Measurements from ENCODE around the gene MXD3.

MXD3 gene

DNA sequence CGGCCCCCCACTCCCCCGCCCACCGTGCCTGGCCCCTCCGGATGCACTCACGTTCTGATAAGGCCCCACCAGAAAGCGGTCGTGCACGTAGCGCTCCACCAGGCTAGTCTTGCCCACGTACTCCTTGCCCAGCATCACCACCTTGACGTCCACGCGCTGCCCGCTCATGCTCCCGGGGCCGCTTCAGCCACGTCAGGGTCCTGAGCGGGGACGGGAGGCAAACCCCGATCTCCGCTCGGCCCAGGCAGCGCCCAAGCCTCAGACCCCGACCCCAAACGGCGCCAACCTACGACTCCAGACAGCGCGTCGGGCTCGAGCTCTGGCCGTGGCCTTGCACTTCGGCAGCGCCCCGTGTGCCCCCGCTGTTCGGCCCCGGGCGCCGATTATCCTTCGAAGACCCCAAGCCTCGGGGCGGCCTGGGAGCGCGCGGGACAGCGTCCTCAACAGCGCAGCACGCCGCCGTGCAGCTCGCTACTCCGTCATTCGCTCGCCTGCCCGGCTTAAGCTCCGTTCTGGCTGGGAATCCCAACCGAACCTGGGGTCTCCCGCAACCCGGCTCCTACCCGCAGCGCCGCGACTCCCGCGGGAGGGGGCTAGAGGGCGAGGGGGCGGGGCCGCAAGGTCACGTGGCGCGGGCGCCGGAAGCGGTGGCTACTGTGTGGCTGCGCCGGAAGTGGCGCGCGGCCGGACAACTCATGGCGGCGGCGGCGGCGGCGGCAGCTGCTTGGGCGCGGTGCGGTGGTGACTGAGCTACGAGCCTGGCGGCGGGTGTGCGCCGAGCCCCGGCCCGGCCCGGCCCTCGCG is 8.4 kb downstream of the MXD3 start, which contains the start of the genes PRELID1 and RAB24:
Gene PRELID1 (plus strand): TSS at position 679 of the 804 bp plus-strand sequence. CDS start 187 bp downstream, outside the sequence.
Gene RAB24 (minus strand): TSS at position 599 of the 804 bp plus-strand sequence. CDS start 431 bp downstream, at position 168.
- peak; percentile 88 to 90 for DNase-seq (ENCODE audit: low read depth in 2 of 2)

- no peak for DNase-seq (ENCODE audit: low read depth in 2 of 2)
These were observed 9.2 kb downstream of the MXD3 start for GRCh38 chr5:177302354-177303110.

- no peak for DNase-seq (ENCODE audit: low read depth in 2 of 2)
These were observed 10.1 kb downstream of the MXD3 start for GRCh38 chr5:177301503-177302165.

DNA sequence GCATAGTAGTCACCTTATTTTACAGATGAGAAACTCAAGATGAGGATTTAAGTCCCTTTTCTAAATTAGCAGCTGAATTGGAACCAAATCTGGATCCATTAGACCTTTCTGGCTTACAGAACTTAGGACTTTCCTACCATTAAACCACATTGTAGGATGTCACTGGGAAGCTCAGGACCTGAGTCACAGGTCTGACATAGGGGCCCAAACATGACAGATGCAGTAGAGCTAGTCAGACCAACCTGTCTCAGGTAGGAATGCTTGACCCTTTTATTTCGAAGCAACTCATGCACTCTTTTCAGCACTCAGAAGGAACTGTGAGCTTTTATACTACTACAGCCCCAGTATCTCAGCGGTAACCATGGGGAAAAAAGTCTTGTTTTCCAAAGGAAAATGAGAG is 10.7 kb downstream of the MXD3 start:
- no peak for DNase-seq (ENCODE audit: low read depth in 2 of 2)

DNA sequence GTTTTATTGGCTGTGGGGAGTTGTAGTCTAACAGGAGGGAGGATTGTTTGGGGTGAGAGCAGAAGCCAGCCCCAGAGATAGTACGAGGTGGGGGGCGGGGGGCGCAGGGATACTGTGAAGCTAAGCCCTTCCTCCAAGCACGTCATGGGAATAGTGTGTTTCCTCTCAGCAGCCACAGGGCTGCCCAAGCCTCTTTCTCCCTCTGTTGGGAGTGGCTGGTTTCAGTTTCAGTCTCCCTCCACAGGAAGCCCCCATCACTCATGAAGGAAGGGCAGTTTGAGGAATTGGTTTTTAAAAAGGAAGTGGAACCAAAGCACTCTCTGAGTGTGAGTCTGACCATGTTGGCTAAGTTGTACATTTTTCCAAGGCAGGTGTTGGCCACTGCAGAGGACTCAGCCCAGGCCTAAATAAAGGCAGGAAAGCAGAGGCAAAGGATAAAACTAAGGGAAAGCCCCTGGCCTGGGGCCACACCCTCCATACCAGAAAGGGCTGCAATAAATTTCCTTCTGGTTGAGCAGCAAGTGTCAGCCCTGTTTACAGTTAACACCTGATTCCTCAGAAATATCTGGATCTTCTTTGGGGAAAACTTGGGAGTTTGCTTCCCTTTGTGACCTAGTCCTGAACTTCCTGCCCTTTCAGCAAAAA is 11.3 kb downstream of the MXD3 start:
- DNase-seq (ENCODE audit: low read depth in 2 of 2): no peak

GRCh38 chr5:177299697-177300096 is 12.0 kb downstream of the MXD3 start:
- no peak for DNase-seq (ENCODE audit: low read depth in 2 of 2)

- no peak for DNase-seq (ENCODE audit: low read depth in 2 of 2)
These were observed 13.8 kb downstream of the MXD3 start for GRCh38 chr5:177297922-177298321.

- no peak for DNase-seq (ENCODE audit: low read depth in 2 of 2)
These were observed 15.1 kb downstream of the MXD3 start for GRCh38 chr5:177296581-177296980.

- no peak for DNase-seq (ENCODE audit: low read depth in 2 of 2)
These were observed 15.8 kb downstream of the MXD3 start for GRCh38 chr5:177295924-177296323.

DNA sequence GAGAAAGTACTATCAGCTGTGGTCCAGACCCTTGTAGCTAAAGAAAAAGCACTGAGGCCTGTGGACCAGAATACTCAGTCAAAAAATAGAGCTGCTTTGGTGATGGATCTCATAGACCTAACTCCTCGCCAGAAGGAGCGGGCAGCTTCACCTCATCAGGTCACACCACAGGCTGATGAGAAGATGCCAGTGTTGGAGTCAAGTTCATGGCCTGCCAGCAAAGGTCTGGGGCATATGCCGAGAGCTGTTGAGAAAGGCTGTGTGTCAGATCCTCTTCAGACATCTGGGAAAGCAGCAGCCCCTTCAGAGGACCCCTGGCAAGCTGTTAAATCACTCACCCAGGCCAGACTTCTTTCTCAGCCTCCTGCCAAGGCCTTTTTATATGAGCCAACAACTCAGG is 17.1 kb downstream of the MXD3 start:
- no peak for DNase-seq (ENCODE audit: low read depth in 2 of 2)

- DNase-seq (ENCODE audit: low read depth in 2 of 2): no peak
These were observed 17.7 kb downstream of the MXD3 start for GRCh38 chr5:177293819-177294581.

DNA sequence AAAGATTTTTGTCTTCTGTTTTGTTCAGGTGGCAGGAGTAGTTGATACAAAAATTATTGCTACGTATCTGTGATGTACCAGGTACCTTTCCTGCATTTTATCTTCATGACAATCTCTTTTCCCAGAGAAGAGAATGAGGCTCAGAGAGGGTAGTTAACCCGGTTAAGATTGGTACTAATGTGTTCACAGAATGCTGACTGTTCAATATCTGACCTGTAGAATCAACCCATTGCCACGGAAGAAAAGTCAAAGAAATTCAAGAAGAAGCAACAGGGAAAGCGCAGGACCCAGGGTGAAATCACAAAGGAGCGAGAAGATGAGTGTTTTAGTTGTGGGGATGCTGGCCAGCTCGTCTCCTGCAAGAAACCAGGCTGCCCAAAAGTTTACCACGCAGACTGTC is 20.0 kb downstream of the MXD3 start:
- DNase-seq (ENCODE audit: low read depth in 2 of 2): no peak

DNA sequence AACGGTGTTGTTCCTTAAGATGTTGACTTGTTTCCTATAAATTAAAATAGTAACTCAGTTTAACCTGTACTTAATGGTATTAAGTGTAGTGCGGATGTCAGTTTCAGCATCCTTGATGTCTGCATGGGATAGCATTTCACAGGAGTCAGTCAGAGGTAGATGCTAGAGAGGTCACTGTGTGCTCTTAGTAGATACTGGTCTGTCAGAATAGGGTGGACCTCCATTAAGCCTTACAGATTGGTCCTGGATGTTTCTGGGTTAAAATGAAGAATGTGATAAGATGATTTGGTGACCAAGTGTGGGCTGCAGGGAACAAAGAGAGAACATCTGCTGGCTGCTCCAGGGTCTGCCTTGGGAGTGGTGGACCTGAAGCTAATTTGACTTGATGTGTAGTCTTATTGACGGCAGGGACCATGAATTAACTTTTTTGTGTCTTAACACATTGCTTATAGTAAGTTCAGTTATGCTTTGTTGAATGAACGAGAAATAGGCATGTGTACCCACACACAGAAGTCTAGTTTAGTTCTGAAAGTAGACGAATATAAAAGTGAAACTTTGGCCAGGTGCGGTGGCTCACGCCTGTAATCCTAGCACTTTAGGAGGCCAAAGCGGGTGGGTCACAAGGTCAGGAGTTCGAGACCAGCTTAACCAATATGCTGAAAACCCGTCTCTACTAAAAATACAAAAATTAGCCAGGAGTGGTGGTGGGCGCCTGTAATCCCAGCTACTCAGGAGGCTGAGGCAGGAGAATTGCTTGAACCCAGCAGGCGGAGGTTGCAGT is 20.7 kb downstream of the MXD3 start:
- no peak for DNase-seq (ENCODE audit: low read depth in 2 of 2)

DNA sequence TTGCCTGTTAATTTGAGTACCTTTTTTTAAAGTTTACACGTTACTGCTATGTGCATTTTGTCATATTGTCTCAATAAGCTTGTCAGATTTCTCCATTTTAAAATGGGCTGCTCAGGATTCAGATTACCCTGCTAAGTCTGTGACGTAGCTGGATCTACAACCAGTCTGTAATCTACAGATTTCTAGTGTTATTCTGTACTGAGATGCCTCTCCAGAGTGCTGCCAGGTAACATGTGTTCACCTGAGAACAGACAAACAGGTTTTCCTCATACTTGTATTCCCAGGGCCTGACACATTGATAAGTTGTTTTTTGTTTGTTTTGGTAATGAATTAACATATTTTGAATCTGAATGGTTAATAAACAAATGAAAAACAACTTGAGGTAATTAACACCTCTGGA is 23.5 kb downstream of the MXD3 start:
- DNase-seq (ENCODE audit: low read depth in 2 of 2): no peak

DNA sequence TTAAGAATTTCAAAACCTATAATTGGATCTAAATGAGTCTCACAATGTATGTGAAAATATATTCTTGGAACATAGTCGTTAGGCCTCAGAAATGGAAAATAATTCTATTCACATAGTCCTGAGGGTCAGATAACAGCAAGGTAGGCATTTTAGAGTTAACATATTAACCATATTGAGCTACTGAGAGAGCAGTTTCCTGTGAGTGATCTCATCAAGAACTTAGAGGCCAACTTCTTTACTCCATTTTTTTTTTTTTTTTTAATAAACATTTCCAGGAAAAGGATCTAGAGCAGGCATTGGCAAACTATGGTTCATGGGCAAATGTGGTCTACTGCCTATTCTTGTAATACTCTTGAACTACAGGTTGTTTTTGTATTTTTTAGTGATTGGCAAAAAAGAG is 34.8 kb downstream of the MXD3 start:
- no peak for DNase-seq (ENCODE audit: low read depth in 2 of 2)

DNA sequence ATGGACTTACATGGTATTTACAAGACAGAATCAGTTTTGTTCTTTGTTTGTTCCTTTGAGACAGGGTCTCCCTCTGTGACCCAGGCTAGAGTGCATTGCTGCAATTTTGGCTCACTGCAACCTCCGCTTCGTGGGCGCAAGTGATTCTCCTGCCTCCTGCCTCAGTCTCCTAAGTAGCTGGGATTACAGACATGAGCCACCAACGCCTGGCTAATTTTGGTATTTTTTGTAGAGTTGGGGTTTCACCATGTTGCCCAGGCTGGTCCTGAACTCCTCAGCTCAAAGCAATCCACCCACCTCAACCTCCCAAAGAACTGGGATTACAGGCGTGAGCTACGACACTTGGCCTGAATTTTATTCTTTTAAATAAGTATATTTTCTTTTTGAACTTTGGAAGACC is 35.8 kb downstream of the MXD3 start:
- no peak for DNase-seq (ENCODE audit: low read depth in 2 of 2)

GRCh38 chr5:177271113-177271512 is 40.6 kb downstream of the MXD3 start:
- DNase-seq (ENCODE audit: low read depth in 2 of 2): no peak

DNA sequence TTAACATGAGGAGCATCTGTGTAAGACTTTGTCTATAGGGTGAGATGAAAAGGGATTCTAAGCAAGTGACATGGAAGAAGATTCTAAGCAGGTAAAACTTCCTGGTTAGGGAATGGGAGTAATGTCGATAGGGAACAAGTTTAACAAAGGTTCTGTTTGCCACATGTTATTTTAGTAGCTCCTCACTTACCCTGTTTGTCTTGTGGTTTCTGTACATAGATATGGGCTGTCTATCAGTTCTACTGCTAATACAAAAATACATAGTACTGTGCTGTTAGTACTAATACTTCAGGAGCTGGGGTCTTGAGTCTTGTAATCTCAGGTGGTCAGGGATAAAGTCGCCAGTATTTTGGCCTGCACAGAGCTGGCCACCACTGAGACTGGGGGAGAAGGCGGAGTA is 41.0 kb downstream of the MXD3 start:
- no peak for DNase-seq (ENCODE audit: low read depth in 2 of 2)

GRCh38 chr5:177269976-177270375 is 41.7 kb downstream of the MXD3 start:
- no peak for DNase-seq (ENCODE audit: low read depth in 2 of 2)

DNA sequence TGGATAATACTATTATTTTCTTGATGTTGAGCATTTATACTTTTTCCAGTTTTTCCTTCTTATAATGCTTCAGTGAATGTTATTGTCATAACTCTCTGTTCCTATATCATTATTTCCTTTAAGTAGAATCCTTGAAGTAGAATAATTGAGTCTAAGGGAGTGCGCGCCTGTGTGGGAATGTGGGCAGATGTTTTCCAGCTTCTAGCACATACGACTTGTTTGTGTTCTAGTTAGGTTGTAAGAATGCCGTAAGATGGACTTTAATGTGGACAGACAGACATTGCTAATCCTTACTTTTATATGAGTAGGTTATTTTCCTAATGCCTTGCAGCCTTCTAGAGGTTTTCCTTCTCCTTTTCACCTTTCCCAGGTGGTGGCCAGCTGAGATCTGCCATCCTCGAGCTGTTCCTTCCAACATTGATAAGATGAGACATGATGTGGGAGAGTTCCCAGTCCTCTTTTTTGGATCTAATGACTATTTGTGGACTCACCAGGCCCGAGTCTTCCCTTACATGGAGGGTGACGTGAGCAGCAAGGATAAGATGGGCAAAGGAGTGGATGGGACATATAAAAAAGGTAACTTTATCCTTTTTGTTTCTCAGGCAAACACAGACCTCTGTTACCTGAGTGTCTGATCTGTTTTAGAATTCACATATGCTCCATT is 42.3 kb downstream of the MXD3 start:
- DNase-seq (ENCODE audit: low read depth in 2 of 2): no peak
